H9 (cell line): ENCODE data around the gene KCNMA1. TPM values are rescaled to one million over a fixed set of nuclear protein-coding genes. Genes with fewer than 3 reads are reported as not detected.

Experiments used
- DNase-seq: peaks from one replicate; pipeline ENCODE4 v3.0.0-alpha.2; 2017
- H2AFZ ChIP-seq: one replicate; pipeline ENCODE4 v1.6.1; 2013; ENCODE audit warnings: mild to moderate bottlenecking, low read length, control low read depth, moderate library complexity
- H2AK5ac ChIP-seq: 2 replicates; pipeline ENCODE4 v1.6.1; 2013; ENCODE audit warnings: low read length, control low read depth, mixed read lengths; ENCODE audit not compliant: insufficient read length
- H2BK120ac ChIP-seq: one replicate; pipeline ENCODE4 v1.6.1; 2013; ENCODE audit warnings: low read depth, mild to moderate bottlenecking, low read length, control low read depth, inconsistent platforms; ENCODE audit not compliant: poor library complexity, severe bottlenecking
- H2BK12ac ChIP-seq: 2 replicates; pipeline ENCODE4 v1.6.1; 2013; ENCODE audit warnings: low read length, control low read depth, mixed read lengths, low read depth; ENCODE audit not compliant: insufficient read length
- H2BK15ac ChIP-seq: 2 replicates; pipeline ENCODE4 v1.6.1; 2013; ENCODE audit warnings: low read depth, low read length, control low read depth
- H2BK20ac ChIP-seq: one replicate; pipeline ENCODE4 v1.6.1; 2013; ENCODE audit warnings: low read depth, mild to moderate bottlenecking, low read length, control low read depth, inconsistent platforms; ENCODE audit not compliant: poor library complexity, severe bottlenecking
- H2BK5ac ChIP-seq: 2 replicates; pipeline ENCODE4 v1.6.1; 2013; ENCODE audit warnings: low read length, control low read depth, mixed read lengths; ENCODE audit not compliant: insufficient read length
- H3K14ac ChIP-seq: 2 replicates; pipeline ENCODE4 v1.6.1; 2013; ENCODE audit warnings: low read length, control low read depth; ENCODE audit not compliant: insufficient read depth
- H3K18ac ChIP-seq: 2 replicates; pipeline ENCODE4 v1.6.1; 2013; ENCODE audit warnings: low read depth, mild to moderate bottlenecking, mixed read lengths, low read length, control low read depth; ENCODE audit not compliant: insufficient read length
- H3K23ac ChIP-seq: 2 replicates; pipeline ENCODE4 v1.6.1; 2013; ENCODE audit warnings: low read length, control low read depth, mixed read lengths, low read depth; ENCODE audit not compliant: insufficient read length
- H3K23me2 ChIP-seq: 2 replicates; pipeline ENCODE4 v1.6.1; 2013; ENCODE audit warnings: low read depth, mild to moderate bottlenecking, mixed read lengths, low read length, control low read depth; ENCODE audit not compliant: insufficient read length, poor library complexity, severe bottlenecking
- H3K27ac ChIP-seq: 2 replicates; pipeline ENCODE4 v1.5.1; 2013; ENCODE audit warnings: low read length, control low read depth, mixed read lengths, low read depth; ENCODE audit not compliant: insufficient read length
- H3K27me3 ChIP-seq: 2 replicates; pipeline ENCODE4 v1.6.1; 2013; ENCODE audit warnings: low read length, control low read depth, inconsistent platforms; ENCODE audit not compliant: insufficient read depth
- H3K4ac ChIP-seq: 2 replicates; pipeline ENCODE4 v1.6.1; 2013; ENCODE audit warnings: low read depth, mild to moderate bottlenecking, control low read depth, inconsistent platforms, low read length, moderate library complexity
- H3K4me1 ChIP-seq: 2 replicates; pipeline ENCODE4 v1.6.1; 2013; ENCODE audit warnings: low read length, control low read depth, inconsistent platforms; ENCODE audit not compliant: insufficient read depth
- H3K4me2 ChIP-seq: 2 replicates; pipeline ENCODE4 v1.6.1; 2013; ENCODE audit warnings: low read length, control low read depth, mixed read lengths; ENCODE audit not compliant: insufficient read length, insufficient read depth
- H3K56ac ChIP-seq: 2 replicates; pipeline ENCODE4 v1.6.1; 2013; ENCODE audit warnings: low read depth, mild to moderate bottlenecking, mixed read lengths, low read length, control low read depth; ENCODE audit not compliant: insufficient read length
- H3K79me1 ChIP-seq: 2 replicates; pipeline ENCODE4 v1.6.1; 2013; ENCODE audit warnings: low read depth, mild to moderate bottlenecking, moderate library complexity, low read length, control low read depth, inconsistent platforms; ENCODE audit not compliant: insufficient read depth, poor library complexity, severe bottlenecking
- H3K79me2 ChIP-seq: 2 replicates; pipeline ENCODE4 v1.6.1; 2013; ENCODE audit warnings: low read length, control low read depth, inconsistent platforms; ENCODE audit not compliant: insufficient read depth
- H3K9ac ChIP-seq: 2 replicates; pipeline ENCODE4 v1.6.1; 2013; ENCODE audit warnings: low read length, control low read depth, mixed read lengths; ENCODE audit not compliant: insufficient read length; ENCODE audit errors: extremely low read depth
- H3K9me3 ChIP-seq: one replicate; pipeline ENCODE4 v1.6.1; 2013; ENCODE audit warnings: low read depth, low read length, inconsistent platforms; ENCODE audit not compliant: control insufficient read depth
- H3T11ph ChIP-seq: one replicate; pipeline ENCODE4 v1.6.1; 2013; ENCODE audit warnings: mild to moderate bottlenecking, low read length, control low read depth, inconsistent platforms
- H4K20me1 ChIP-seq: one replicate; pipeline ENCODE4 v1.6.1; 2013; ENCODE audit not compliant: control insufficient read depth, insufficient read length, insufficient read depth
- H4K5ac ChIP-seq: 2 replicates; pipeline ENCODE4 v1.6.1; 2013; ENCODE audit warnings: low read depth, mild to moderate bottlenecking, mixed read lengths, low read length, control low read depth; ENCODE audit not compliant: insufficient read length
- H4K8ac ChIP-seq: replicated peaks from 2 replicates; pipeline ENCODE4 v1.6.1; 2013; ENCODE audit warnings: low read length, control low read depth, mixed read lengths, low read depth; ENCODE audit not compliant: insufficient read length
- H4K91ac ChIP-seq: 2 replicates; pipeline ENCODE4 v1.6.1; 2013; ENCODE audit warnings: low read depth, mild to moderate bottlenecking, moderate library complexity, mixed read lengths, low read length, control low read depth; ENCODE audit not compliant: insufficient read length
- H3K27ac Mint-ChIP-seq, 3 experiments: 2 replicates in 2 of 3; 3 replicates in 1 of 3; pipeline ENCODE4 v1.8.0; 2020 to 2021; ENCODE audit warnings: mixed read lengths in 3 of 3, mild to moderate bottlenecking in 1 of 3, moderate library complexity in 1 of 3
- H3K27me3 Mint-ChIP-seq: 2 replicates; pipeline ENCODE4 v1.8.0; 2021; ENCODE audit warnings: low read depth, mild to moderate bottlenecking, moderate library complexity, mixed read lengths
- H3K36me3 Mint-ChIP-seq, 3 experiments: 2 replicates in 2 of 3; 3 replicates in 1 of 3; pipeline ENCODE4 v1.8.0; 2020 to 2021; ENCODE audit warnings: low read depth in 3 of 3, mixed read lengths in 3 of 3; ENCODE audit not compliant: insufficient read depth in 1 of 3
- H3K4me1 Mint-ChIP-seq, 2 experiments: 2 replicates each; pipeline ENCODE4 v1.8.0; 2020; ENCODE audit warnings: mixed read lengths in 2 of 2
- H3K4me3 Mint-ChIP-seq, 2 experiments: 2 replicates in 1 of 2; 3 replicates in 1 of 2; pipeline ENCODE4 v1.8.0; 2020 to 2021; ENCODE audit warnings: mild to moderate bottlenecking in 2 of 2, mixed read lengths in 2 of 2, moderate library complexity in 1 of 2
- H3K9me3 Mint-ChIP-seq, 2 experiments: 2 replicates in 1 of 2; 3 replicates in 1 of 2; pipeline ENCODE4 v1.8.0; 2020; ENCODE audit warnings: mild to moderate bottlenecking in 2 of 2, mixed read lengths in 2 of 2, moderate library complexity in 1 of 2
- WGBS: extraction: QIAGEN DNeasy Blood & Tissue Kit; methylation state at CpG from one replicate; pipeline ENCODE4 v1.1.7; 2013; ENCODE audit warnings: missing lambda C conversion rate, low lambda C conversion rate, mixed read lengths; ENCODE audit not compliant: insufficient read length; ENCODE audit errors: extremely low coverage; 5-methylcytosine and 5-hydroxymethylcytosine counted together
- total RNA-seq: library from RNA; stranded (reverse); gene quantifications from 2 replicates; pipeline ENCODE4 v1.2.1, GENCODE V29; 2021
- TF ChIP-seq, protein P1 (sequence below): fragments of 200-600 bp; sonication (generic); conservative IDR thresholded peaks from 3 replicates; pipeline ENCODE4 v1.8.0; 2021; ENCODE audit warnings: antibody characterized with exemption, mild to moderate bottlenecking

The KCNMA1 gene
- total RNA-seq, 1 experiment from 2014 or later: 2.0 TPM

DNA sequence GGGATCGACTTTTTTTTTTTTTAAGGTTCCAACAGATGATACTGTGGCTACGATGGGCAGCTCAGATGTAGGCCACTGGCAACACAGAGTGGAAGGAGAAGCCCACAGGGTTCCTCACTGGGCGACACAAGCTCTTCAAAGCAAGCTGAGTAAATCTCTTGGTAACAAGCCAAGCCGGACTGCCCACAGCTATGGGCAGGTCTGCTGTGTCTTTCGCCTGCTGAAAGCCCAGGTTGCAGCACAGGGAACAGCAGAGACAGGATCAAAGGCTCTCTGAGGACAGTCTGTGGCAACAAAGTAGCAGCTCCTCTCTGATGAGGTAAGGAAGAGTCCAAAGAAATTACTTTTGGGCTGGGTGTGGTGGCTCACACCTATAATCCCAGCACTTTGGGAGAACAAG lies 83.6 kb downstream of the KCNMA1 start:
- TF ChIP-seq, protein P1, sequence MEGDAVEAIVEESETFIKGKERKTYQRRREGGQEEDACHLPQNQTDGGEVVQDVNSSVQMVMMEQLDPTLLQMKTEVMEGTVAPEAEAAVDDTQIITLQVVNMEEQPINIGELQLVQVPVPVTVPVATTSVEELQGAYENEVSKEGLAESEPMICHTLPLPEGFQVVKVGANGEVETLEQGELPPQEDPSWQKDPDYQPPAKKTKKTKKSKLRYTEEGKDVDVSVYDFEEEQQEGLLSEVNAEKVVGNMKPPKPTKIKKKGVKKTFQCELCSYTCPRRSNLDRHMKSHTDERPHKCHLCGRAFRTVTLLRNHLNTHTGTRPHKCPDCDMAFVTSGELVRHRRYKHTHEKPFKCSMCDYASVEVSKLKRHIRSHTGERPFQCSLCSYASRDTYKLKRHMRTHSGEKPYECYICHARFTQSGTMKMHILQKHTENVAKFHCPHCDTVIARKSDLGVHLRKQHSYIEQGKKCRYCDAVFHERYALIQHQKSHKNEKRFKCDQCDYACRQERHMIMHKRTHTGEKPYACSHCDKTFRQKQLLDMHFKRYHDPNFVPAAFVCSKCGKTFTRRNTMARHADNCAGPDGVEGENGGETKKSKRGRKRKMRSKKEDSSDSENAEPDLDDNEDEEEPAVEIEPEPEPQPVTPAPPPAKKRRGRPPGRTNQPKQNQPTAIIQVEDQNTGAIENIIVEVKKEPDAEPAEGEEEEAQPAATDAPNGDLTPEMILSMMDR: no peak
- Histone ChIP-seq H3K4me2 (no peak overlapping the region), H4K8ac (no peak overlapping the region), H2BK12ac (no peak overlapping the region), H3K79me2 (no peaks in the 10 kb centered on the region), H4K91ac (no peak overlapping the region), H3K9me3 (no peaks in the 10 kb centered on the region), H3K23ac (no peak overlapping the region), H3K56ac (no peak overlapping the region), H3K14ac (no peak overlapping the region), H3K79me1 (no peaks in the 10 kb centered on the region), H3K9ac (no peak overlapping the region), H3K18ac (no peak overlapping the region), H2BK5ac (no peak overlapping the region), H4K5ac (no peak overlapping the region), H3K4ac (no peak overlapping the region), H2AK5ac (no peak overlapping the region), H2BK15ac (no peak overlapping the region), H2BK120ac (no peak overlapping the region), H3K23me2 (no peaks in the 10 kb centered on the region), H3K27ac (no peak overlapping the region), H2BK20ac (no peak overlapping the region), H3K4me1 (no peaks in the 10 kb centered on the region), H3K27me3 (no peaks in the 10 kb centered on the region), H3T11ph (no peak overlapping the region), H4K20me1 (no peaks in the 10 kb centered on the region), H2AFZ (no peak overlapping the region)
- no CpG with 5 or more reads among the region's 5 CpGs for WGBS
- no peaks in the 10 kb centered on the region for H3K9me3 Mint-ChIP-seq
- no peaks in the 10 kb centered on the region for H3K36me3 Mint-ChIP-seq
- peaks cover 7% of the 10 kb centered on the region in 2 experiments for H3K4me1 Mint-ChIP-seq
- no peak overlapping the region for H3K4me3 Mint-ChIP-seq
- no peaks in the 10 kb centered on the region for H3K27me3 Mint-ChIP-seq
- no peak for DNase-seq
- no peak overlapping the region for H3K27ac Mint-ChIP-seq
